IMR-90 (cell line): Measurements from ENCODE around the gene TTC1. TPM values are rescaled to one million over a fixed set of nuclear protein-coding genes. Genes with fewer than 3 reads are reported as not detected.

Experiments used
- ATAC-seq: fragments of 200-7000 bp; cut with Tn5 transposase; 2 replicates; pipeline ENCODE4 v1.9.1; 2020; ENCODE audit warnings: low read depth, mild to moderate bottlenecking, moderate library complexity
- BruUV-seq: library from RNA; stranded (reverse); fragments of 400-500 nt; replicated peaks from 2 replicates; lab custom pipeline; 2021; lab: Mats Ljungman, UMichigan
- CTCF ChIA-PET: fragments of 300-600 bp; formaldehyde crosslinking; extraction: SDS; loops from one replicate; lab custom pipeline; 2021; ENCODE audit warnings: antibody characterized with exemption; lab: Yijun Ruan, JAX
- POLR2A ChIA-PET: fragments of 300-600 bp; sonication (Branson Sonifier 250); formaldehyde crosslinking; loops from one replicate; lab custom pipeline; 2022; ENCODE audit warnings: antibody characterized with exemption; ENCODE audit not compliant: unreplicated experiment; lab: Charles Lee
- DNase-seq: peaks from one replicate; pipeline ENCODE4 v3.0.0; 2013
- H2AFZ ChIP-seq: replicated peaks from 2 replicates; pipeline ENCODE3; 2013; ENCODE audit warnings: low read length, mild to moderate bottlenecking; ENCODE audit not compliant: poor library complexity
- H2AK5ac ChIP-seq: 2 replicates; pipeline ENCODE4 v1.6.1; 2013; ENCODE audit warnings: low read depth, low read length, inconsistent platforms
- H2AK9ac ChIP-seq: replicated peaks from 2 replicates; pipeline ENCODE3; 2013; ENCODE audit warnings: mild to moderate bottlenecking, low read depth, low read length, moderate library complexity; ENCODE audit not compliant: poor library complexity
- H2BK120ac ChIP-seq: 2 replicates; pipeline ENCODE4 v1.6.1; 2013; ENCODE audit warnings: low read depth, low read length, inconsistent platforms
- H2BK15ac ChIP-seq: 3 replicates; pipeline ENCODE4 v1.6.1; 2013; ENCODE audit warnings: low read depth, low read length, inconsistent platforms
- H2BK20ac ChIP-seq: 2 replicates; pipeline ENCODE4 v1.6.1; 2013; ENCODE audit warnings: low read depth, mild to moderate bottlenecking, inconsistent platforms, low read length, moderate library complexity
- H2BK5ac ChIP-seq: 2 replicates; pipeline ENCODE4 v1.6.1; 2013; ENCODE audit warnings: mild to moderate bottlenecking, low read depth, low read length, inconsistent platforms; ENCODE audit not compliant: poor library complexity, severe bottlenecking
- H3K14ac ChIP-seq: replicated peaks from 2 replicates; pipeline ENCODE4 v1.6.1; 2013; ENCODE audit warnings: low read depth, low read length, inconsistent platforms
- H3K18ac ChIP-seq: 2 replicates; pipeline ENCODE4 v1.6.1; 2013; ENCODE audit warnings: low read depth, low read length, control low read depth
- H3K23ac ChIP-seq: 2 replicates; pipeline ENCODE4 v1.6.1; 2013; ENCODE audit warnings: low read depth, low read length, inconsistent platforms
- H3K27ac ChIP-seq: 2 replicates; pipeline ENCODE4 v1.5.1; 2013; ENCODE audit warnings: mild to moderate bottlenecking, control low read depth, low read length; ENCODE audit not compliant: insufficient read depth
- H3K27me3 ChIP-seq: 2 replicates; pipeline ENCODE4 v1.6.1; 2013; ENCODE audit warnings: low read length; ENCODE audit not compliant: control insufficient read depth, insufficient read depth
- H3K36me3 ChIP-seq: 2 replicates; pipeline ENCODE4 v1.6.1; 2013; ENCODE audit warnings: low read length, mixed read lengths; ENCODE audit not compliant: control insufficient read depth, insufficient read depth
- H3K4ac ChIP-seq: 2 replicates; pipeline ENCODE4 v1.6.1; 2013; ENCODE audit warnings: low read depth, low read length, inconsistent platforms
- H3K4me1 ChIP-seq: 2 replicates; pipeline ENCODE4 v1.6.1; 2013; ENCODE audit warnings: low read length, mixed read lengths; ENCODE audit not compliant: control insufficient read depth, insufficient read depth
- H3K4me2 ChIP-seq: 2 replicates; pipeline ENCODE4 v1.6.1; 2013; ENCODE audit warnings: low read depth, mild to moderate bottlenecking, control low read depth, low read length, moderate library complexity
- H3K4me3 ChIP-seq: 2 replicates; pipeline ENCODE4 v1.5.1; 2013; ENCODE audit warnings: low read depth, mild to moderate bottlenecking, control low read depth, low read length, moderate library complexity; ENCODE audit not compliant: insufficient read depth
- H3K56ac ChIP-seq: 2 replicates; pipeline ENCODE4 v1.6.1; 2013; ENCODE audit warnings: low read length, inconsistent platforms; ENCODE audit not compliant: insufficient read depth; ENCODE audit errors: extremely low read depth
- H3K79me1 ChIP-seq, 2 experiments: 2 replicates each; pipeline ENCODE4 v1.6.1; 2013; ENCODE audit warnings: low read length in 2 of 2, inconsistent platforms in 1 of 2, low read depth in 1 of 2
- H3K9ac ChIP-seq: 2 replicates; pipeline ENCODE4 v1.6.1; 2013; ENCODE audit warnings: low read depth, low read length, control low read depth
- H3K9me1 ChIP-seq: 2 replicates; pipeline ENCODE4 v1.6.1; 2013; ENCODE audit warnings: low read length, inconsistent platforms; ENCODE audit not compliant: insufficient read depth
- H3K9me3 ChIP-seq: 2 replicates; pipeline ENCODE4 v1.6.1; 2013; ENCODE audit warnings: low read length; ENCODE audit not compliant: control insufficient read depth, insufficient read depth
- H4K20me1 ChIP-seq: 2 replicates; pipeline ENCODE4 v1.6.1; 2013; ENCODE audit warnings: low read length, inconsistent platforms; ENCODE audit not compliant: insufficient read depth
- H4K5ac ChIP-seq: 2 replicates; pipeline ENCODE4 v1.6.1; 2013; ENCODE audit warnings: mild to moderate bottlenecking, low read depth, low read length, control low read depth
- H4K8ac ChIP-seq, 2 experiments: 2 replicates each; pipeline ENCODE4 v1.6.1; 2013; ENCODE audit warnings: low read depth in 2 of 2, low read length in 2 of 2, control low read depth in 1 of 2, inconsistent platforms in 1 of 2
- H4K91ac ChIP-seq: 2 replicates; pipeline ENCODE4 v1.6.1; 2013; ENCODE audit warnings: low read depth, low read length, inconsistent platforms; ENCODE audit not compliant: insufficient read depth
- BHLHE40 ChIP-seq: fragments of 150-350 bp; IDR thresholded peaks from 2 replicates; pipeline ENCODE4 v1.6.1; 2016; ENCODE audit warnings: mild to moderate bottlenecking, low read depth, low read length
- CEBPB ChIP-seq: IDR thresholded peaks from 2 replicates; pipeline ENCODE4 v1.6.1; 2012; ENCODE audit warnings: low read depth, low read length, improper control_type of control experiment
- CHD1 ChIP-seq: IDR thresholded peaks from 2 replicates; pipeline ENCODE4 v1.6.1; 2012; ENCODE audit warnings: low read depth, low read length, improper control_type of control experiment
- FOS ChIP-seq: fragments of 150-350 bp; IDR thresholded peaks from 2 replicates; pipeline ENCODE4 v1.6.1; 2016; ENCODE audit warnings: low read depth, low read length
- MAFK ChIP-seq: IDR thresholded peaks from 2 replicates; pipeline ENCODE4 v1.6.1; 2012; ENCODE audit warnings: low read depth, low read length, improper control_type of control experiment
- MAZ ChIP-seq: IDR thresholded peaks from 2 replicates; pipeline ENCODE4 v1.6.1; 2012; ENCODE audit warnings: low read depth, mild to moderate bottlenecking, low read length, improper control_type of control experiment, moderate library complexity, borderline replicate concordance
- NFE2L2 ChIP-seq: fragments of 150-350 bp; IDR thresholded peaks from 2 replicates; pipeline ENCODE4 v1.6.1; 2016; ENCODE audit warnings: low read depth, mild to moderate bottlenecking, low read length
- POLR2A ChIP-seq: IDR thresholded peaks from 2 replicates; pipeline ENCODE4 v1.6.1; 2012; ENCODE audit warnings: mild to moderate bottlenecking, low read depth, low read length
- RCOR1 ChIP-seq: IDR thresholded peaks from 2 replicates; pipeline ENCODE4 v1.6.1; 2012; ENCODE audit warnings: mild to moderate bottlenecking, low read length, improper control_type of control experiment; ENCODE audit not compliant: insufficient replicate concordance
- RFX5 ChIP-seq: IDR thresholded peaks from 2 replicates; pipeline ENCODE4 v1.8.0; 2012; ENCODE audit warnings: low read depth, mild to moderate bottlenecking, low read length, moderate library complexity
- SMC3 ChIP-seq: fragments of 150-350 bp; IDR thresholded peaks from 2 replicates; pipeline ENCODE4 v1.6.1; 2016; ENCODE audit warnings: low read depth, mild to moderate bottlenecking, antibody characterized with exemption, low read length, moderate library complexity
- WGBS, 2 experiments: methylation state at CpG; one replicate each; pipeline versions ENCODE4 v1.1.5 to v1.1.7; 2013; ENCODE audit warnings: missing lambda C conversion rate in 2 of 2; ENCODE audit not compliant: insufficient read length in 1 of 2; ENCODE audit errors: extremely low coverage in 2 of 2; 5-methylcytosine and 5-hydroxymethylcytosine counted together
- dilution Hi-C: fragments of 300-500 bp; cut with HindIII; formaldehyde crosslinking; loops from one replicate; pipeline ENCODE4 v1.14.3; 2018; ENCODE audit warnings: low sequenced_read_pairs; ENCODE audit not compliant: unreplicated experiment
- in situ Hi-C: fragments of 300-500 bp; cut with MboI; formaldehyde crosslinking; loops from 3 replicates; pipeline ENCODE4 v1.14.3; 2019; ENCODE audit warnings: low sequenced_read_pairs, inconsistent platforms, mixed read lengths
- intact Hi-C: fragments of 100-400 bp; cut with micrococcal nuclease; formaldehyde crosslinking; loops from 2 replicates; pipeline ENCODE4 v1.10.0; 2022
- polyA plus RNA-seq, 3 experiments: library from polyadenylated mRNA; depleted of rRNA; stranded (reverse); fragments of >200 nt; gene quantifications; 2 replicates each; pipeline ENCODE4 v1.2.3, GENCODE V29; 2012; ENCODE audit warnings: low replicate concordance in 1 of 3
- total RNA-seq: library from RNA; depleted of rRNA; stranded (reverse); fragments of >200 nt; gene quantifications from 2 replicates; pipeline ENCODE4 v1.2.3, GENCODE V29; 2012
- TF ChIP-seq, protein P1 (sequence below): fragments of 150-350 bp; IDR thresholded peaks from 2 replicates; pipeline ENCODE4 v1.6.1; 2016; ENCODE audit warnings: low read depth, mild to moderate bottlenecking, low read length, moderate library complexity, borderline replicate concordance
- TF ChIP-seq, protein P2 (sequence below): conservative IDR thresholded peaks from 2 replicates; pipeline ENCODE4 v1.5.1; 2012; ENCODE audit warnings: mild to moderate bottlenecking, low read depth, low read length, improper control_type of control experiment

TTC1 gene
- total and polyA plus RNA-seq, 2 of the 4 experiments (the other 2 are of a cell fraction), result 23.1 to 41.1 TPM

DNA sequence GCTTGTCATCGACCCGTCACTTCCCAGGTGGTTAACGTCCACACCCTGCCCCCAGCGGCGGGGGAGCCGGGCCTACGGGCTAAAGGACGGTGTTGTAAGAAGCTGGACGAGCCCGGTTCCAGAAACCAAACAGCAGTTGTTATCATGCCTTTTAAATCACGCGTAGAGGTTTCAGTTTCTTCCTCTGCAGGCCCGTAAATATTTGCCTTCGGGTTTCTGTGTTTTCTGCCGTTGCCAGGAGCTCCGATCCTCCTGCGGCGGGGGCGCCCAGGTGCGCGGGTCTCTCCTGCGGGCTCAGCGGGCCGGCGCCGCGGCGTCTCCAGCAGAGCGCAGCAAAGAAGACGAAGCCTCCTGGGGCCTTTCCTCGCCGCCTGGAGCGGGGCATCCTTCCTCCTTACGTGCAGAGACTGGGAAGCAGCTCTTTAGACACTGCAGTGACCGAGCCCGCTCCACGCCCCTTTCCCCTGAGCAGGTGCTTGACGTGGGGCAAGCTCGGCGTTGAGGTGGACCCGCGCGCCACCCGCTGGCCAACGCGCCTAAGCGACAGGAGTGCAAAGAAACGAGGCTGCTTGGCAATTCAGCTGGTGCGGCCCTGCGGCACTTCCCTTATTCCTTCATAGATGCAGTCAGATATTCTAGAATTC lies 21.8 kb upstream of the TTC1 start (continued):
- TF ChIP-seq, protein P1, sequence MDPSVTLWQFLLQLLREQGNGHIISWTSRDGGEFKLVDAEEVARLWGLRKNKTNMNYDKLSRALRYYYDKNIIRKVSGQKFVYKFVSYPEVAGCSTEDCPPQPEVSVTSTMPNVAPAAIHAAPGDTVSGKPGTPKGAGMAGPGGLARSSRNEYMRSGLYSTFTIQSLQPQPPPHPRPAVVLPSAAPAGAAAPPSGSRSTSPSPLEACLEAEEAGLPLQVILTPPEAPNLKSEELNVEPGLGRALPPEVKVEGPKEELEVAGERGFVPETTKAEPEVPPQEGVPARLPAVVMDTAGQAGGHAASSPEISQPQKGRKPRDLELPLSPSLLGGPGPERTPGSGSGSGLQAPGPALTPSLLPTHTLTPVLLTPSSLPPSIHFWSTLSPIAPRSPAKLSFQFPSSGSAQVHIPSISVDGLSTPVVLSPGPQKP, result no peak

DNA sequence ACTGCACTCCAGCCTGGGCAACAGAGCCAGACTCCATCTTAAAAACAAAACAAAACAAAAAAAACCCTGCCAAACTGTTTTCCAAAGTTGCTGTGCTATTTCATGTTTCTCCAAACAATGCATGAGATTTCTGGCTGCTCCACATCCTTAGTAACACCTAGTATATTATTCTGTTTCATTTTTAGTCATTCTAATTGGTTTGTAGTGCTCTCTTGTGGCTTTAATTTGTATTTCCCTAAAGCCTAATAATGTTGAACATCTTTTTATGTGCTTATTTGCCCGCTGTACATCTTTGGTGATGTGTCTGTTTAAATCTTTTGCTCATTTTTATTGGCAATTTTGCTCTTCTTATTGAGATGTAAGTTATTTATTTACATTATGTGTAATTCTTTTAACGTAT lies 18.4 kb upstream of the TTC1 start:
- Histone ChIP-seq H3K27me3 (peaks cover 4% of the 10 kb centered on the region), H4K20me1 (no peaks in the 10 kb centered on the region), H2AK5ac (no peak overlapping the region), H3K4me1 (peaks cover 2% of the 10 kb centered on the region; the same call in 1 of the 2 replicates), H2BK15ac (no peak overlapping the region), H3K18ac (no peak overlapping the region), H2AFZ (no peak overlapping the region), H4K91ac (no peak overlapping the region), H3K14ac (no peak overlapping the region), H3K36me3 (no peaks in the 10 kb centered on the region), H2BK20ac (no peak overlapping the region), H2BK5ac (no peak overlapping the region), H3K9me1 (0 out of 2 replicates have a peak, but pooled peaks cover 3% of the 10 kb centered on the region), H2BK120ac (no peak overlapping the region), H3K4me3 (no peak overlapping the region), H3K56ac (no peak overlapping the region), H3K4ac (no peak overlapping the region), H3K23ac (no peak overlapping the region), H3K9me3 (peaks cover 6% of the 10 kb centered on the region), H2AK9ac (no peak overlapping the region), H3K79me1 (no peaks in the 10 kb centered on the region), H4K5ac (no peak overlapping the region), H3K27ac (no peak overlapping the region), H3K9ac (no peak overlapping the region), H4K8ac (no peak overlapping the region), H3K4me2 (no peak overlapping the region)
- ATAC-seq (no peak), DNase-seq (no peak)
- POLR2A ChIA-PET, result no interaction called here
- no TSS peak for BruUV-seq
- intact Hi-C loops (no loop called here), in situ Hi-C loops (no loop called here), dilution Hi-C loops (no loop called here)
- WGBS, 2 experiments, result no CpG with 5 or more reads among the region's 2 CpGs
- CTCF ChIA-PET, result no interaction called here
- no peak for TF ChIP-seq FOS
- no peak for TF ChIP-seq RFX5
- TF ChIP-seq RCOR1, result no peak
- TF ChIP-seq MAZ, result no peak
- TF ChIP-seq CHD1, result no peak
- TF ChIP-seq SMC3, result peak; percentile 22; the same call in 1 of the 2 replicates
- TF ChIP-seq, protein P2, sequence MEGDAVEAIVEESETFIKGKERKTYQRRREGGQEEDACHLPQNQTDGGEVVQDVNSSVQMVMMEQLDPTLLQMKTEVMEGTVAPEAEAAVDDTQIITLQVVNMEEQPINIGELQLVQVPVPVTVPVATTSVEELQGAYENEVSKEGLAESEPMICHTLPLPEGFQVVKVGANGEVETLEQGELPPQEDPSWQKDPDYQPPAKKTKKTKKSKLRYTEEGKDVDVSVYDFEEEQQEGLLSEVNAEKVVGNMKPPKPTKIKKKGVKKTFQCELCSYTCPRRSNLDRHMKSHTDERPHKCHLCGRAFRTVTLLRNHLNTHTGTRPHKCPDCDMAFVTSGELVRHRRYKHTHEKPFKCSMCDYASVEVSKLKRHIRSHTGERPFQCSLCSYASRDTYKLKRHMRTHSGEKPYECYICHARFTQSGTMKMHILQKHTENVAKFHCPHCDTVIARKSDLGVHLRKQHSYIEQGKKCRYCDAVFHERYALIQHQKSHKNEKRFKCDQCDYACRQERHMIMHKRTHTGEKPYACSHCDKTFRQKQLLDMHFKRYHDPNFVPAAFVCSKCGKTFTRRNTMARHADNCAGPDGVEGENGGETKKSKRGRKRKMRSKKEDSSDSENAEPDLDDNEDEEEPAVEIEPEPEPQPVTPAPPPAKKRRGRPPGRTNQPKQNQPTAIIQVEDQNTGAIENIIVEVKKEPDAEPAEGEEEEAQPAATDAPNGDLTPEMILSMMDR, result peak; percentile 31; the same call in 1 of the 2 replicates
- no peak for TF ChIP-seq NFE2L2
- TF ChIP-seq, protein P1, result no peak
- TF ChIP-seq CEBPB, result no peak
- no peak for TF ChIP-seq BHLHE40
- no peak for TF ChIP-seq POLR2A
- TF ChIP-seq MAFK, result no peak
